Measurements from ENCODE around the gene SHMT1. TPM values are rescaled to one million over a fixed set of nuclear protein-coding genes. Genes with fewer than 3 reads are reported as not detected.
"Not testable (repeated sequence)": the region's sequence is repeated elsewhere in the genome, so short reads cannot be mapped to it uniquely, and the experiment has no call there.

The SHMT1 gene
- total and polyA plus RNA-seq, 2 of the 4 experiments (the other 2 are of a cell fraction) = 7.5 to 8.1 TPM

- H2BK5ac ChIP-seq (ENCODE audit: low read depth, low read length, poor library complexity, severe bottlenecking); H2AK9ac ChIP-seq (replicated peaks; ENCODE audit: low read depth, low read length, poor library complexity); H2BK120ac ChIP-seq (ENCODE audit: low read depth, low read length); H3K4me2 ChIP-seq (ENCODE audit: low read depth, low read length); H3K36me3 ChIP-seq (ENCODE audit: control insufficient read depth, insufficient read depth, low read length); H3K18ac ChIP-seq (ENCODE audit: low read depth, low read length); H2BK15ac ChIP-seq (ENCODE audit: low read depth, low read length); dilution Hi-C loops (cut with HindIII; ENCODE audit: low sequenced_read_pairs, unreplicated experiment); H3K9ac ChIP-seq (ENCODE audit: low read depth, low read length); POLR2A ChIA-PET (ENCODE audit: unreplicated experiment); H3K4me3 ChIP-seq (ENCODE audit: insufficient read depth, low read depth, low read length); H2AFZ ChIP-seq (replicated peaks; ENCODE audit: low read length, poor library complexity); DNase-seq; H4K5ac ChIP-seq (ENCODE audit: low read depth, low read length); H3K4ac ChIP-seq (ENCODE audit: low read depth, low read length); H3K4me1 ChIP-seq (ENCODE audit: control insufficient read depth, insufficient read depth, low read length); H2AK5ac ChIP-seq (ENCODE audit: low read depth, low read length); in situ Hi-C loops (cut with MboI; ENCODE audit: low sequenced_read_pairs); H3K23ac ChIP-seq (ENCODE audit: low read depth, low read length); H3K9me3 ChIP-seq (ENCODE audit: control insufficient read depth, insufficient read depth, low read length); CTCF ChIA-PET; H3K79me1 ChIP-seq (ENCODE audit: low read depth in 1 of 2, low read length in 2 of 2); H2BK20ac ChIP-seq (ENCODE audit: low read depth, low read length); H3K27ac ChIP-seq (ENCODE audit: insufficient read depth, low read length); intact Hi-C loops (cut with micrococcal nuclease); H4K91ac ChIP-seq (ENCODE audit: insufficient read depth, low read depth, low read length); BruUV-seq (replicated peaks); H3K9me1 ChIP-seq (ENCODE audit: insufficient read depth, low read length); H3K27me3 ChIP-seq (ENCODE audit: control insufficient read depth, insufficient read depth, low read length); H3K14ac ChIP-seq (replicated peaks; ENCODE audit: low read depth, low read length); H4K20me1 ChIP-seq (ENCODE audit: insufficient read depth, low read length); H3K56ac ChIP-seq (ENCODE audit: extremely low read depth, insufficient read depth, low read length): not testable (repeated sequence)
- WGBS, 2 experiments (ENCODE audit: extremely low coverage in 2 of 2, insufficient read length in 1 of 2) = no CpG with 5 or more reads among the region's 32 CpGs
- peak overlapping the region in 1 of 2 experiments; percentile 94; a peak in 1 of 4 replicates for H4K8ac ChIP-seq (ENCODE audit: low read depth in 2 of 2, low read length in 2 of 2)
- ATAC-seq (ENCODE audit: low read depth) = peak; percentile 90
Measured at GRCh38 chr17:18412001-18412538, 48.7 kb upstream of the SHMT1 start.

- H4K20me1 ChIP-seq (ENCODE audit: insufficient read depth, low read length); BruUV-seq (replicated peaks); CTCF ChIA-PET; POLR2A ChIA-PET (ENCODE audit: unreplicated experiment); H3K4me1 ChIP-seq (ENCODE audit: control insufficient read depth, insufficient read depth, low read length); H3K27me3 ChIP-seq (ENCODE audit: control insufficient read depth, insufficient read depth, low read length); dilution Hi-C loops (cut with HindIII; ENCODE audit: low sequenced_read_pairs, unreplicated experiment); in situ Hi-C loops (cut with MboI; ENCODE audit: low sequenced_read_pairs); H2AK9ac ChIP-seq (replicated peaks; ENCODE audit: low read depth, low read length, poor library complexity); H3K79me1 ChIP-seq (ENCODE audit: low read depth in 1 of 2, low read length in 2 of 2); intact Hi-C loops (cut with micrococcal nuclease); H3K9me3 ChIP-seq (ENCODE audit: control insufficient read depth, insufficient read depth, low read length); H2BK20ac ChIP-seq (ENCODE audit: low read depth, low read length); H3K36me3 ChIP-seq (ENCODE audit: control insufficient read depth, insufficient read depth, low read length); H3K9me1 ChIP-seq (ENCODE audit: insufficient read depth, low read length): not testable (repeated sequence)
- Histone ChIP-seq H3K4me3 (ENCODE audit: insufficient read depth, low read depth, low read length) (peak overlapping the region; percentile 65), H3K23ac (ENCODE audit: low read depth, low read length) (peak overlapping the region; percentile 29; the same call in 1 of the 2 replicates), H3K27ac (ENCODE audit: insufficient read depth, low read length) (peak overlapping the region; percentile 90), H3K56ac (ENCODE audit: extremely low read depth, insufficient read depth, low read length) (peak overlapping the region; percentile 71), H2BK5ac (ENCODE audit: low read depth, low read length, poor library complexity, severe bottlenecking) (peak overlapping the region; percentile 79), H3K4me2 (ENCODE audit: low read depth, low read length) (peak overlapping the region; percentile 28), H3K9ac (ENCODE audit: low read depth, low read length) (peak overlapping the region; percentile 85), H2AK5ac (ENCODE audit: low read depth, low read length) (peak overlapping the region; percentile 97), H3K4ac (ENCODE audit: low read depth, low read length) (peak overlapping the region; percentile 87), H4K5ac (ENCODE audit: low read depth, low read length) (peak overlapping the region; percentile 81), H4K8ac (ENCODE audit: low read depth in 2 of 2, low read length in 2 of 2) (peak overlapping the region; percentile 94 to 96), H2BK15ac (ENCODE audit: low read depth, low read length) (peak overlapping the region; percentile 52; the same call in 2 of the 3 replicates), H3K14ac (replicated peaks; ENCODE audit: low read depth, low read length) (peak overlapping the region; percentile 92), H2BK120ac (ENCODE audit: low read depth, low read length) (peak overlapping the region; percentile 71), H4K91ac (ENCODE audit: insufficient read depth, low read depth, low read length) (peak overlapping the region; percentile 96), H2AFZ (replicated peaks; ENCODE audit: low read length, poor library complexity) (peak overlapping the region; percentile 73), H3K18ac (ENCODE audit: low read depth, low read length) (peak overlapping the region; percentile 30)
- peak; percentile 73 for ATAC-seq (ENCODE audit: low read depth)
- DNase-seq = peak; percentile 61
- 0% methylated on average over 7 of the region's 25 CpGs; no CpG with 5 or more reads in 1 of the 2 experiments for whole genome bisulfite sequencing, 2 experiments (ENCODE audit: extremely low coverage in 2 of 2, insufficient read length in 1 of 2)
Measured at GRCh38 chr17:18411377-18411864, 48.1 kb upstream of the SHMT1 start.

Measured in IMR-90 (cell line).